Measurements from ENCODE around the gene HMG20A.
"Not testable (repeated sequence)": the region's sequence is repeated elsewhere in the genome, so short reads cannot be mapped to it uniquely, and the experiment has no call there.

Gene HMG20A

GRCh38 chr15:77395013-77395774, 25.5 kb upstream of the HMG20A start:
- no peak for DNase-seq (ENCODE audit: extremely low read depth, low read depth)
- TF ChIP-seq, protein P1, sequence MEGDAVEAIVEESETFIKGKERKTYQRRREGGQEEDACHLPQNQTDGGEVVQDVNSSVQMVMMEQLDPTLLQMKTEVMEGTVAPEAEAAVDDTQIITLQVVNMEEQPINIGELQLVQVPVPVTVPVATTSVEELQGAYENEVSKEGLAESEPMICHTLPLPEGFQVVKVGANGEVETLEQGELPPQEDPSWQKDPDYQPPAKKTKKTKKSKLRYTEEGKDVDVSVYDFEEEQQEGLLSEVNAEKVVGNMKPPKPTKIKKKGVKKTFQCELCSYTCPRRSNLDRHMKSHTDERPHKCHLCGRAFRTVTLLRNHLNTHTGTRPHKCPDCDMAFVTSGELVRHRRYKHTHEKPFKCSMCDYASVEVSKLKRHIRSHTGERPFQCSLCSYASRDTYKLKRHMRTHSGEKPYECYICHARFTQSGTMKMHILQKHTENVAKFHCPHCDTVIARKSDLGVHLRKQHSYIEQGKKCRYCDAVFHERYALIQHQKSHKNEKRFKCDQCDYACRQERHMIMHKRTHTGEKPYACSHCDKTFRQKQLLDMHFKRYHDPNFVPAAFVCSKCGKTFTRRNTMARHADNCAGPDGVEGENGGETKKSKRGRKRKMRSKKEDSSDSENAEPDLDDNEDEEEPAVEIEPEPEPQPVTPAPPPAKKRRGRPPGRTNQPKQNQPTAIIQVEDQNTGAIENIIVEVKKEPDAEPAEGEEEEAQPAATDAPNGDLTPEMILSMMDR (IDR thresholded peaks at IDR 0.05; ENCODE audit: low read depth, low read length) = no peak

DNA sequence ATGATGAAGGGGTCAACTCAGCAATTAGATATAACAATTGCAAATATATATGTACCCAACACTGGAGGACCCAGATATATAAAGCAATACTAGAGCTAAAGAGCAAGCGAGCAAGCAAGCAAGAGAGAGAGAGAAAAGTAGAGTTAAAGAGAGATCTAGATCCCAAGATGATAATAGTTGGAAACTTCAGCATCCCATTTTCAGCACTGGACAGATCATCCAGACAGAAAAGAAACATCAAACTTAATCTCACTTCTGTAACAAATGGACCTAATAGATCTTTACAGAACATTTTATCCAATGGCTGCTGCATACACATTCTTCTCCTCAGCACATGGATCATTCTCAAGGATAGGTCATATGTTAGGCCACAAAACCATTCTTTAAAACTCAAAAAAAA, 24.0 kb upstream of the HMG20A start:
- DNase-seq (ENCODE audit: extremely low read depth, low read depth) = no peak

GRCh38 chr15:77398927-77399326, 21.8 kb upstream of the HMG20A start:
- TF ChIP-seq, protein P1 (IDR thresholded peaks at IDR 0.05; ENCODE audit: low read depth, low read length) = no peak
- DNase-seq (ENCODE audit: extremely low read depth, low read depth) = no peak

More for the DNA sequence above, 24.0 kb upstream of the HMG20A start:
- TF ChIP-seq, protein P1 (IDR thresholded peaks at IDR 0.05; ENCODE audit: low read depth, low read length) = no peak

GRCh38 chr15:77400258-77400657, 20.4 kb upstream of the HMG20A start:
- DNase-seq (ENCODE audit: extremely low read depth, low read depth) = no peak
- TF ChIP-seq, protein P1 (IDR thresholded peaks at IDR 0.05; ENCODE audit: low read depth, low read length) = no peak

DNA sequence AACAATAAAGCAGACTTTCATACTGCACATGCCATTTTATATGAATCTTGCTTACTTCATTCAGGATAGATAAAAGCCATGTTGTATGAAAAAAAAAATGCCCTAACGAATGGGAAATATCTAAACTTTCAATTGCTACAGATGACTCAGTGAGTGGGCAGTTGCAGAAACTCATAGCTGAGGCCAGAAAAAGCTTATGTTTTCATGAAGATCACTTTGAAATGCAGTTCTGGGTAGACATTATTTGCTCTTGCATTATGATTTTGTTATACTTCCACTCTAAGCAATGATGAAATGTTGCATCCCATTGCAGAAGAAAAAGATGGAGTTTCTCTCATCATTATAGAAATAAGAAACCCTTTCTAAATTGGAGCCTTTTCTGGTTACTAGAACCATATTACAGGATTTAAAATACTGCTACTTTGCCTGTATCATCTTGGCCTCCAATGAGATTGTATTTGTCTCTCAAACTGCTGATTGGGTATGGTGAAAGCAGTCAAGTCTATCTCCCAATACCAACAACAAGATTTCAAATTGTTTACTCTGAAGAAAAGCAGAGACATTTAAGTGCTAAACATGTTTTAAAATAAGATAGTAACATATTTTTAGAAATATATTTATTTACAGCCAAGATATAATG, 17.8 kb upstream of the HMG20A start:
- DNase-seq (ENCODE audit: extremely low read depth, low read depth) = peak; percentile 61

DNA sequence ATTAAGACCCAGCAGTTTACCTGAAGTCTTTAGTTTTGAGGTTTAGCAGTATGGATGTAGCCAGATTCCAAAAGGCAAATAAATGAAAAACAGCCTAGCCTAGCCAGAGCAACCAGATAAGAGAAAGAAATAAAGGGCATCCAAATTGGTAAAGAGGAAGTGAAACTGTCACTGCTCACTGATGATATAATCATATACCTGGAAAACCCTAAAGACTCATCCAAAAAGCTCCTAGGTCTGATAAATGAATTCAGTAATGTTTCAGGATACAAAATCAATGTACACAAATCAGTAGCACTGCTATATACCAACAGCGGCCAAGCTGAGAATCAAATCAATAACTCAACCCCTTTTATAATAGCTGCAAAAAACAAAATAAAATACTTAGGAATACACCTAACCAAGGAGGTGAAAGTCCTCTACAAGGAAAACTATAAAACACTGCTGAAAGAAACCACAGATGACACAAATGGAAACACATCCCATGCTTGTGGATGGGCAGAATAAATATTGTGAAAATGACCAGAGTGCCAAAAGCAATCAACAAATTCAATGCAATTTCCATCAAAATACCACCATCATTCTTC, 14.4 kb upstream of the HMG20A start:
- not testable (repeated sequence) for DNase-seq (ENCODE audit: extremely low read depth, low read depth)

More for the DNA sequence above, 17.8 kb upstream of the HMG20A start:
- TF ChIP-seq, protein P1 (IDR thresholded peaks at IDR 0.05; ENCODE audit: low read depth, low read length) = no peak

- TF ChIP-seq, protein P1 (IDR thresholded peaks at IDR 0.05; ENCODE audit: low read depth, low read length) = no peak
- no peak for DNase-seq (ENCODE audit: extremely low read depth, low read depth)
These were observed 13.8 kb upstream of the HMG20A start for GRCh38 chr15:77406846-77407245.
